Keratinocyte (primary cell): Measurements from ENCODE around the gene ITGB4. TPM values are rescaled to one million over a fixed set of nuclear protein-coding genes. Genes with fewer than 3 reads are reported as not detected.

Experiments
- DNase-seq: peaks from one replicate; pipeline ENCODE4 v3.0.0-alpha.2; 2011; ENCODE audit warnings: low read depth, missing footprints, low spot score
- FAIRE-seq: peaks from 2 replicates; lab custom pipeline; 2011; peaks lifted over from hg19 to GRCh38; lab: Jason Lieb, UNC
- H2AFZ ChIP-seq: 2 replicates; pipeline ENCODE4 v1.6.0; 2012; ENCODE audit warnings: low read length, control low read depth, inconsistent platforms; ENCODE audit not compliant: control insufficient read depth
- H3K27ac ChIP-seq: 2 replicates; pipeline ENCODE4 v1.5.1; 2011; ENCODE audit warnings: low read length; ENCODE audit not compliant: control insufficient read depth, insufficient read depth
- H3K27me3 ChIP-seq: 3 replicates; pipeline ENCODE4 v1.6.0; 2011; ENCODE audit warnings: low read length; ENCODE audit not compliant: control insufficient read depth, insufficient read depth; ENCODE audit errors: extremely low read depth
- H3K36me3 ChIP-seq, 2 experiments: 2 replicates in 1 of 2; 3 replicates in 1 of 2; pipeline ENCODE4 v1.5.1; 2011; ENCODE audit warnings: low read length in 2 of 2, mild to moderate bottlenecking in 1 of 2; ENCODE audit not compliant: control insufficient read depth in 2 of 2, insufficient read depth in 2 of 2; ENCODE audit errors: extremely low read depth in 1 of 2
- H3K4me1 ChIP-seq: 3 replicates; pipeline ENCODE4 v1.5.1; 2011; ENCODE audit warnings: low read length; ENCODE audit not compliant: control insufficient read depth, insufficient read depth; ENCODE audit errors: extremely low read depth
- H3K4me2 ChIP-seq: 3 replicates; pipeline ENCODE4 v1.6.0; 2011; ENCODE audit warnings: low read depth, low read length; ENCODE audit not compliant: control insufficient read depth, insufficient read depth; ENCODE audit errors: extremely low read depth
- H3K4me3 ChIP-seq, 3 experiments: fragments of 200-600 bp in 1 of 3; sonication (generic) in 1 of 3; 2 replicates in 2 of 3; 3 replicates in 1 of 3; pipeline ENCODE4 v1.5.1; 2011 to 2016; ENCODE audit warnings: low read length in 3 of 3, mild to moderate bottlenecking in 3 of 3, control low read depth in 2 of 3, inconsistent platforms in 1 of 3, low read depth in 1 of 3, mixed read lengths in 1 of 3, mixed run types in 1 of 3, moderate library complexity in 1 of 3; ENCODE audit not compliant: control insufficient read depth in 2 of 3, insufficient read depth in 2 of 3; ENCODE audit errors: extremely low read depth in 1 of 3
- H3K79me2 ChIP-seq: 2 replicates; pipeline ENCODE4 v1.6.0; 2012; ENCODE audit warnings: low read length; ENCODE audit not compliant: control insufficient read depth, insufficient read depth
- H3K9ac ChIP-seq: 3 replicates; pipeline ENCODE4 v1.6.0; 2011; ENCODE audit warnings: low read length; ENCODE audit not compliant: control insufficient read depth, insufficient read depth; ENCODE audit errors: extremely low read depth
- H3K9me1 ChIP-seq: 3 replicates; pipeline ENCODE4 v1.6.0; 2011; ENCODE audit warnings: low read length; ENCODE audit not compliant: control insufficient read depth, insufficient read depth; ENCODE audit errors: extremely low read depth
- H3K9me3 ChIP-seq: 2 replicates; pipeline ENCODE4 v1.5.1; 2012; ENCODE audit warnings: low read depth, low read length; ENCODE audit not compliant: control insufficient read depth
- H4K20me1 ChIP-seq: 3 replicates; pipeline ENCODE4 v1.6.0; 2011; ENCODE audit warnings: low read length; ENCODE audit not compliant: control insufficient read depth, insufficient read depth; ENCODE audit errors: extremely low read depth
- EZH2 ChIP-seq: IDR thresholded peaks from one replicate; pipeline ENCODE4 v1.6.1; 2012; ENCODE audit warnings: inconsistent platforms, mild to moderate bottlenecking, low read length, moderate library complexity
- dilution Hi-C: fragments of 300-500 bp; cut with MboI; formaldehyde crosslinking; loops from one replicate; pipeline ENCODE4 v1.7.0; 2020; ENCODE audit warnings: low sequenced_read_pairs; ENCODE audit not compliant: extremely low pct_ligation_motif_present
- polyA plus RNA-seq, 5 experiments: library from polyadenylated mRNA; depleted of rRNA in 3 of 5; stranded (reverse) in 3 of 5; stranded (forward) in 1 of 5; unstranded in 1 of 5; fragments of >200 nt; gene quantifications; 1 replicate in 1 of 5; 2 replicates in 3 of 5; 3 replicates in 1 of 5; pipeline versions ENCODE4 v1.2.1 to v1.2.3, GENCODE V29; 2011 to 2012; ENCODE audit warnings: missing spikeins in 2 of 5, low read depth in 1 of 5, low replicate concordance in 1 of 5
- TF ChIP-seq, protein P1 (sequence below), 3 experiments: IDR thresholded peaks in 1 of 3; conservative IDR thresholded peaks in 1 of 3; optimal IDR thresholded peaks in 1 of 3; 2 replicates in 2 of 3; 3 replicates in 1 of 3; pipeline versions ENCODE3 to v1.5.1; 2011; ENCODE audit warnings: low read length in 3 of 3, mild to moderate bottlenecking in 3 of 3, moderate library complexity in 2 of 3, control low read depth in 1 of 3, inconsistent platforms in 1 of 3; ENCODE audit not compliant: insufficient read depth in 2 of 3; ENCODE audit errors: extremely low read depth in 1 of 3

The ITGB4 gene
- polyA plus RNA-seq, 1 donor (not counting 4 experiments of a cell fraction or from before 2014, with no cell fraction given) = 761 TPM

DNA sequence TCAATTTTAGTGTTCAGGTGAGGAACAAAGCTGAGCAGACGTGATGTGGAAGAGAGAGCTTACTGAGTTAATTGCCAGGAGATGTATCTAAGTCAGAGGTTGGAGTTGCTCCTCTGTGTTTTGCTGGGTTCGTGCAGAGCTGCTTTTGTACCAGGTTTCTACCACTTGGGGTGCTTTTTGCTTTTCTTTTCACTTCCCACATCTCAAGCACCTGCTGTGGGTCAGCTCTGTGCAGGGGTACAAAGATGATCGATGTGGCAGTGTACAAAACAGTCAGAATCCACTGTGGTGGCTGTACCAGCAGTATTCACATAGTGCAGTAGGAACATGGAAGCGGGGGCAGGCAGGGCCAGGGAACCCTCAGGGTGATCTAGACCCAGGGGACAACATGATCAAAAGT is 78.1 kb downstream of the ITGB4 start:
- dilution Hi-C loops = no loop called here
- Histone ChIP-seq H3K36me3 (peaks cover 1 to 3% of the 10 kb centered on the region in 2 experiments), H3K9me3 (no peaks in the 10 kb centered on the region), H3K4me1 (no peaks in the 10 kb centered on the region), H3K79me2 (no peaks in the 10 kb centered on the region), H3K4me3 (no peak overlapping the region), H2AFZ (no peak overlapping the region), H3K9ac (no peak overlapping the region), H3K27ac (no peak overlapping the region), H4K20me1 (no peaks in the 10 kb centered on the region), H3K4me2 (no peak overlapping the region), H3K27me3 (no peaks in the 10 kb centered on the region), H3K9me1 (no peaks in the 10 kb centered on the region)
- FAIRE-seq = no peak
- no peak for DNase-seq
- no peak for TF ChIP-seq EZH2
- TF ChIP-seq, protein P1, sequence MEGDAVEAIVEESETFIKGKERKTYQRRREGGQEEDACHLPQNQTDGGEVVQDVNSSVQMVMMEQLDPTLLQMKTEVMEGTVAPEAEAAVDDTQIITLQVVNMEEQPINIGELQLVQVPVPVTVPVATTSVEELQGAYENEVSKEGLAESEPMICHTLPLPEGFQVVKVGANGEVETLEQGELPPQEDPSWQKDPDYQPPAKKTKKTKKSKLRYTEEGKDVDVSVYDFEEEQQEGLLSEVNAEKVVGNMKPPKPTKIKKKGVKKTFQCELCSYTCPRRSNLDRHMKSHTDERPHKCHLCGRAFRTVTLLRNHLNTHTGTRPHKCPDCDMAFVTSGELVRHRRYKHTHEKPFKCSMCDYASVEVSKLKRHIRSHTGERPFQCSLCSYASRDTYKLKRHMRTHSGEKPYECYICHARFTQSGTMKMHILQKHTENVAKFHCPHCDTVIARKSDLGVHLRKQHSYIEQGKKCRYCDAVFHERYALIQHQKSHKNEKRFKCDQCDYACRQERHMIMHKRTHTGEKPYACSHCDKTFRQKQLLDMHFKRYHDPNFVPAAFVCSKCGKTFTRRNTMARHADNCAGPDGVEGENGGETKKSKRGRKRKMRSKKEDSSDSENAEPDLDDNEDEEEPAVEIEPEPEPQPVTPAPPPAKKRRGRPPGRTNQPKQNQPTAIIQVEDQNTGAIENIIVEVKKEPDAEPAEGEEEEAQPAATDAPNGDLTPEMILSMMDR (optimal IDR thresholded peaks at IDR 0.05 in 1 of 3, IDR thresholded peaks at IDR 0.05 in 1 of 3, conservative IDR thresholded peaks at IDR 0.05 in 1 of 3; ENCODE audit: extremely low read depth in 1 of 3, insufficient read depth in 2 of 3, low read length in 3 of 3) = no peak

- Histone ChIP-seq H3K4me2 (no peak overlapping the region), H3K9me3 (no peaks in the 10 kb centered on the region), H3K36me3 (peaks cover 0 to 1% of the 10 kb centered on the region in 2 experiments), H2AFZ (no peak overlapping the region), H3K9me1 (no peaks in the 10 kb centered on the region), H3K9ac (no peak overlapping the region), H3K27me3 (no peaks in the 10 kb centered on the region), H4K20me1 (no peaks in the 10 kb centered on the region), H3K4me1 (peaks cover 7% of the 10 kb centered on the region), H3K79me2 (no peaks in the 10 kb centered on the region), H3K4me3 (no peak overlapping the region), H3K27ac (no peak overlapping the region)
- dilution Hi-C loops = no loop called here
- no peak for FAIRE-seq
- DNase-seq = no peak
- TF ChIP-seq, protein P1 (optimal IDR thresholded peaks at IDR 0.05 in 1 of 3, IDR thresholded peaks at IDR 0.05 in 1 of 3, conservative IDR thresholded peaks at IDR 0.05 in 1 of 3; ENCODE audit: extremely low read depth in 1 of 3, insufficient read depth in 2 of 3, low read length in 3 of 3) = no peak
- no peak for TF ChIP-seq EZH2
These were observed 82.6 kb downstream of the ITGB4 start for GRCh38 chr17:75803883-75804282.
